A549 (cell line): Measurements from ENCODE around the gene MGP.

Experiments
- ATOH8 ChIP-seq: fragments of 250-450 bp; sonication (Bioruptor Pico); IDR thresholded peaks from 2 replicates; pipeline ENCODE4 v1.5.0; 2020; ENCODE audit warnings: low read depth, mild to moderate bottlenecking, moderate library complexity
- CTCF ChIP-seq: fragments of >200 bp; sonication (Bioruptor Twin); formaldehyde crosslinking; IDR thresholded peaks from 3 replicates; pipeline ENCODE4 v1.5.1; 2016
- E2F6 ChIP-seq: IDR thresholded peaks from 2 replicates; pipeline ENCODE4 v1.6.1; 2012; ENCODE audit warnings: low read depth, borderline replicate concordance
- HDAC2 ChIP-seq: fragments of 200-600 bp; sonication (generic); IDR thresholded peaks from 2 replicates; pipeline ENCODE4 v1.6.1; 2016
- HOXA7 ChIP-seq: fragments of 250-450 bp; sonication (Bioruptor Pico); IDR thresholded peaks from 2 replicates; pipeline ENCODE4 v1.5.0; 2020; ENCODE audit warnings: mild to moderate bottlenecking, moderate library complexity
- KDM1A ChIP-seq: fragments of 200-600 bp; sonication (generic); IDR thresholded peaks from 2 replicates; pipeline ENCODE4 v1.6.1; 2016; ENCODE audit warnings: low read depth, mild to moderate bottlenecking
- KDM5A ChIP-seq: fragments of 200-600 bp; sonication (generic); IDR thresholded peaks from 2 replicates; pipeline ENCODE4 v1.6.1; 2016; ENCODE audit warnings: antibody characterized with exemption, mild to moderate bottlenecking
- MYC ChIP-seq: IDR thresholded peaks from 2 replicates; pipeline ENCODE4 v1.6.1; 2012; ENCODE audit warnings: mild to moderate bottlenecking, inconsistent platforms, low read length, improper control_type of control experiment, borderline replicate concordance
- PBX3 ChIP-seq: IDR thresholded peaks from 2 replicates; pipeline ENCODE4 v1.6.1; 2012
- POLR2A ChIP-seq: IDR thresholded peaks from 2 replicates; pipeline ENCODE4 v1.6.1; 2012; ENCODE audit warnings: mild to moderate bottlenecking, low read length
- POLR2AphosphoS2 ChIP-seq: conservative IDR thresholded peaks from 2 replicates; pipeline ENCODE4 v1.6.1; 2012; ENCODE audit warnings: low read length, improper control_type of control experiment, inconsistent platforms

- TF ChIP-seq KDM5A (no peak), E2F6 (no peak), HDAC2 (no peak), CTCF (no peak), ATOH8 (CRISPR knock-in tag) (no peak), KDM1A (no peak), HOXA7 (no peak), POLR2A (no peak), POLR2AphosphoS2 (no peak), MYC (no peak), PBX3 (no peak)
Observed at GRCh38 chr12:14846042-14846587, 39.5 kb downstream of the MGP start.
